DOHH2 (cell line): ENCODE results near the gene MUC21.

ENCODE experiments used
- H3F3A ChIP-seq: fragments of 200-600 bp; sonication (generic), shearing (Covaris generic); 2 replicates; pipeline ENCODE4 v1.6.0; 2016; ENCODE audit warnings: antibody characterized with exemption, mild to moderate bottlenecking; ENCODE audit not compliant: control insufficient read depth, insufficient read depth
- H3K27ac ChIP-seq: fragments of 200-600 bp; sonication (generic); 2 replicates; pipeline ENCODE4 v1.5.1; 2014; ENCODE audit warnings: low read depth, mild to moderate bottlenecking, low read length, moderate library complexity
- H3K27me3 ChIP-seq: fragments of 200-600 bp; sonication (generic); 2 replicates; pipeline ENCODE4 v1.6.1; 2014; ENCODE audit warnings: mild to moderate bottlenecking, low read length, mixed read lengths; ENCODE audit not compliant: control insufficient read depth
- H3K36me3 ChIP-seq: fragments of 200-600 bp; sonication (generic); 2 replicates; pipeline ENCODE4 v1.6.1; 2014; ENCODE audit warnings: mild to moderate bottlenecking, low read length, moderate library complexity, mixed read lengths; ENCODE audit not compliant: control insufficient read depth
- H3K4me1 ChIP-seq: fragments of 200-600 bp; sonication (generic); 2 replicates; pipeline ENCODE4 v1.6.1; 2014; ENCODE audit warnings: mild to moderate bottlenecking, low read length, mixed read lengths; ENCODE audit not compliant: control insufficient read depth
- H3K4me2 ChIP-seq: fragments of 200-600 bp; sonication (generic); 2 replicates; pipeline ENCODE4 v1.6.0; 2014; ENCODE audit warnings: mild to moderate bottlenecking, low read length, moderate library complexity
- H3K4me3 ChIP-seq: fragments of 200-600 bp; sonication (generic); 2 replicates; pipeline ENCODE4 v1.5.1; 2014; ENCODE audit warnings: mild to moderate bottlenecking, low read length, mixed read lengths
- H3K79me2 ChIP-seq: fragments of 200-600 bp; sonication (generic); 2 replicates; pipeline ENCODE4 v1.6.1; 2014; ENCODE audit warnings: mild to moderate bottlenecking, low read length, mixed read lengths; ENCODE audit not compliant: control insufficient read depth
- H3K9me2 ChIP-seq: fragments of 200-600 bp; sonication (generic); replicated peaks from 2 replicates; pipeline ENCODE4 v1.6.1; 2014; ENCODE audit warnings: mild to moderate bottlenecking, low read length, mixed read lengths; ENCODE audit not compliant: control insufficient read depth
- H3K9me3 ChIP-seq: fragments of 200-600 bp; sonication (generic); 2 replicates; pipeline ENCODE4 v1.6.1; 2014; ENCODE audit warnings: antibody characterized with exemption, low read length, mixed read lengths; ENCODE audit not compliant: control insufficient read depth, insufficient read depth
- H4K20me1 ChIP-seq: fragments of 200-600 bp; sonication (generic); 2 replicates; pipeline ENCODE4 v1.6.0; 2014; ENCODE audit warnings: low read depth, mild to moderate bottlenecking, antibody characterized with exemption, low read length, moderate library complexity; ENCODE audit not compliant: control insufficient read depth, insufficient read depth
- CTCF ChIP-seq: fragments of 200-600 bp; sonication (generic); IDR thresholded peaks from one replicate; pipeline ENCODE4 v1.5.1; 2014; ENCODE audit warnings: antibody characterized with exemption, mild to moderate bottlenecking, low read depth, low read length; ENCODE audit not compliant: poor library complexity, severe bottlenecking
- EZH2phosphoT487 ChIP-seq: fragments of 200-600 bp; sonication (generic); IDR thresholded peaks from 2 replicates; pipeline ENCODE4 v1.6.1; 2017; ENCODE audit warnings: borderline replicate concordance, mild to moderate bottlenecking, antibody characterized with exemption, low read length, moderate library complexity, mixed read lengths

Gene MUC21

GRCh38 chr6:30938730-30939129 is 44.8 kb upstream of the MUC21 start:
- no peaks in the 10 kb centered on the region for H3K4me1 ChIP-seq
- H3K27ac ChIP-seq: no peak overlapping the region
- no peaks in the 10 kb centered on the region for H3K36me3 ChIP-seq
- no peaks in the 10 kb centered on the region for H3K9me2 ChIP-seq
- peaks cover 28% of the 10 kb centered on the region; the same call in 1 of the 2 replicates for H3K27me3 ChIP-seq
- TF ChIP-seq CTCF (no peak), EZH2phosphoT487 (no peak)
- H3K79me2 ChIP-seq: no peaks in the 10 kb centered on the region
- no peaks in the 10 kb centered on the region for H4K20me1 ChIP-seq
- no peaks in the 10 kb centered on the region for H3K9me3 ChIP-seq
- H3K4me3 ChIP-seq: no peak overlapping the region
- no peaks in the 10 kb centered on the region for H3F3A ChIP-seq
- no peak overlapping the region for H3K4me2 ChIP-seq

DNA sequence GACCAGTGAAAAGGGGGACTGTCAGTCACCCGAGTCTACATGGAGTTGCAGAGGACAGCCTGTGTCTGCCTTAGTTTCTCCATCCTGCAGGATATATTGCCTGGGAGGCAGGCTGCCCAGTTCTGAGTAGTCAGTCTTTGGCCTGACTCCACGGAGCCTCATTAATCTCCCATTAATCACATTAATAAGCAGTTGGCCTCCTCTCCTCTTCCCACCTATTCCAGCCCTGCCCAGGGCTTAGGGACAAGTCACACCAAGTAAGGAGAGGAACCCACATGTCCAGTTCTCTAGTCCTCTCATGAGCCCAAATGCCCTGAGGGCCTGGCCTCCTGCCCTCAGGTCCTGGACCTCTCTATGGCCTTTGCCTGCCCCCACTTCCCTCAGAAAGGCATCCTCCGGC is 44.0 kb upstream of the MUC21 start:
- Histone ChIP-seq H3K79me2 (no peaks in the 10 kb centered on the region), H3F3A (no peaks in the 10 kb centered on the region), H3K27me3 (peaks cover 28% of the 10 kb centered on the region; the same call in 1 of the 2 replicates), H3K4me3 (no peak overlapping the region), H3K4me2 (no peak overlapping the region), H3K4me1 (no peaks in the 10 kb centered on the region), H3K27ac (no peak overlapping the region), H3K36me3 (no peaks in the 10 kb centered on the region), H4K20me1 (no peaks in the 10 kb centered on the region), H3K9me2 (no peaks in the 10 kb centered on the region), H3K9me3 (no peaks in the 10 kb centered on the region)
- TF ChIP-seq CTCF (no peak), EZH2phosphoT487 (no peak)

DNA sequence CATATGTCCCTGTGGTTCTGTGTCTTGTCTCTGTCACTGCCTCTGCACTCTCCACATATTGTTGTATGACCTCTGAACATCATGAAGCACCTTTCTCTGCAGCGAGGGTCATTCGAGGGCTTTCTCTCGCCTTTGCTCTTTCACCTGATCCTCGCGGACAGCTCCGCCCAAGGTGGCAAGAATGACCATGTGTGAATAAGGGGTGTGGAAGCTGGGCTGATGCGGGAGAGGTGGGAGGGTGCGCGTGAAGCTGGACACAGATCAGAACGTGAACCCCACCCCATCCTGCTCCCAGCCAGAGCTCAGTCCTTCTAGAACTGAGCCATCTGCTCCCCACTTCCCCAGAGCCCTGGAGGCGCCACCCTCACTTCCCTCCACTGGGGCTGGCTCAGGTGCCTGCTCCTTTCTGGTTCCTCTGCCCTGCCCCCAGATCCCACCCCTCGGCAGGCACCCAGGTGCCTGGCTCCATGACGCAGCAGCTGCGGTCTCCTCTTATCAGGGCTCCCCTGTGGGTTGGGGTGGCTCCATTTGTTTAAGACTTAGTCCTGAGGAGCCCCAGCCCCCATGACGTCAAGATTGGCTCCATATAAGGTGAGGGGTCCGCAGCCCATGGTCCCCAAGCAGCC is 43.0 kb upstream of the MUC21 start, which contains the start of gene MUCL3:
Gene MUCL3 (plus strand): TSS at position 613 of the 626 bp plus-strand sequence. CDS start 27 bp downstream, outside the sequence.
- H3K27me3 ChIP-seq: peaks cover 26% of the 10 kb centered on the region; the same call in 1 of the 2 replicates
- no peak within 1 kb of the TSS for H3K4me2 ChIP-seq
- no peaks in the 10 kb centered on the region for H3K79me2 ChIP-seq
- H3F3A ChIP-seq: no peaks in the 10 kb centered on the region
- no peaks in the 10 kb centered on the region for H3K4me1 ChIP-seq
- H3K4me3 ChIP-seq: no peak within 1 kb of the TSS
- H3K27ac ChIP-seq: no peak within 1 kb of the TSS
- no peaks in the 10 kb centered on the region for H3K36me3 ChIP-seq
- H4K20me1 ChIP-seq: no peaks in the 10 kb centered on the region
- no peaks in the 10 kb centered on the region for H3K9me2 ChIP-seq
- no peak for TF ChIP-seq EZH2phosphoT487
- TF ChIP-seq CTCF: no peak
- H3K9me3 ChIP-seq: no peaks in the 10 kb centered on the region
